Activated naive CD4-positive, alpha-beta T cell (primary cell): ENCODE measurements around the gene SLC35F5.
"Not testable (repeated sequence)": the region's sequence is repeated elsewhere in the genome, so short reads cannot be mapped to it uniquely, and the experiment has no call there.

Experiments used
- DNase-seq, 4 experiments: peaks; one replicate each; lab custom pipeline; 2025; lab: John Stamatoyannopoulos, UW

The SLC35F5 gene

DNA sequence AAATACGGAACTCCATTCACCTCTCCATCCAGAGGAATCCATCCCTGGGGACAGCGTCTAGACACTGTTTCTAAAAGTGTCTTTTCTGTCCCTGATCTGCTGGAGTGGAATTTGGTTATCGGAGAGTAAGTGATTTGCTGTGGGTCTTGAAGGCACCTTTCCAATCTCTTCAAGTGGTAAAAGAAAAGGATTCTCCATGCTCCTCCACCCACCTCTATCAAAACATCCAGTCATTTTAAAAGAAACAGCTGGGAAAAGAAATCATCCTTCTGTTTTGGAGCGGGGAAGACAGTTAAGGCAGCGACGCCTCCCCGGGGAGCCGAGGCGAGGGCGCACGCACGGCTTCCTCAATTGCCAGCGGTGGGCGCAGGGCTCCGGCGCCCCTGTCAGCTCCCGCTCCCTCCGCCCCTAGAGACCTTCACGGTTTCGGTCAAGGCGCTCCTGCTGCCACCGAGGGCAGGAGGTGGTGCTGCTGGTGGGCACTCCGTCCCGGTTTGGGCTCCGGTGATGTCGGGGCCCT, 547 bp downstream of the SLC35F5 start:
- peak; percentile 23 to 38 (median 36) for DNase-seq

DNA sequence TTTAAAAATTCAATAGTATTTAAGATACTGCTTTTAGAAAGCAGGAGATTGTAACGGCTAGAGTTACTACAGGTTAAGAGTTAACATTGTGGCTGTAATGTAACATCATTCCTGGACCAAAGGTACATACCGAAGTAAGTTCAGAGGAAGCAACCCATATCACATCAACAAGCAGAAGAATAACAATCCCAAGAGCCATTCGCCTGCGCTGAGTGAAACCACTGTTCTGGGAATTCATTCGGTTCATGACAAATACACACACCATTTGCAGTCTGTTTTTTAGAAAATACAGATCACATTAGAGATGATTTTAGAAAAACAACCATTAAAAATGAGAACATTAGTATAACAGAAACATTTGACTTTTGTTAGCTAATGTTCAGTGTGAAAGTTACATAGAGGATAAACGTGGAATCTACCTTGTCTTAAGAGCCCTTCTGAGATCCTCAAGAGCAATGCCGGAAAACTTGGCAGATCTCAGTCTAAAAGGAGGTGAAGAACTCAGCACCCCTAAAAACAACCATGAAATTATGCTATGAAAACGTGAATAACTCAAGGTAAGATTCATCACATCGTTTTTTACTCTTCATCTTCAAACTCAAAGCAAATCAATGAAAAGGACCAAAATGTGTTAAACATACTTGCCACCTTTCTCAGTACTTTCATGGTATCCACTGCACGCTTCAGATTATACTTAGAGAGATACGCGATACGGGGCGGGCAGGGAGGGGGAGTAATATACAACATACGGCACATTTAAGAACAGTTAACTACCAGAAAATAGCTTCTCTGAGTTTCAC, 1.2 kb downstream of the SLC35F5 start:
- no peak for DNase-seq

DNA sequence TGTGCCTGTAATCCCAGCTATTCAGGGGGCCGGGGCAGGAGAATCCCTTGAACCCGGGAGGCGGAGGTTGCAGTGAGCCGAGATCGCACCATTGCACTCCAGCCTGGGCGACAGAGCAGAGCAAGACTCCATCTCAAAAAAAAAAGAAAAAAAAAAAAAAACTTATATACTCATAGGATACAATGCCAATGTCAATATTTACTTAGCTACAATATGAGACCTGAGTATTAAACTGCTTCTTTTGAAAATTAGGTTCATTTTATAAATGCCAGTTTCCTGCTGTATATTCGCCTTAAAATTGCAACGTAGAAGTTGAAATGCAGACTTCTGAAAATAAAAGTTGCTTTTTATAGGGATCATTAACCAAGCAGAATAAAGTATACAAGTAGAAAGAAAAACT, 2.3 kb downstream of the SLC35F5 start:
- no peak for DNase-seq

DNA sequence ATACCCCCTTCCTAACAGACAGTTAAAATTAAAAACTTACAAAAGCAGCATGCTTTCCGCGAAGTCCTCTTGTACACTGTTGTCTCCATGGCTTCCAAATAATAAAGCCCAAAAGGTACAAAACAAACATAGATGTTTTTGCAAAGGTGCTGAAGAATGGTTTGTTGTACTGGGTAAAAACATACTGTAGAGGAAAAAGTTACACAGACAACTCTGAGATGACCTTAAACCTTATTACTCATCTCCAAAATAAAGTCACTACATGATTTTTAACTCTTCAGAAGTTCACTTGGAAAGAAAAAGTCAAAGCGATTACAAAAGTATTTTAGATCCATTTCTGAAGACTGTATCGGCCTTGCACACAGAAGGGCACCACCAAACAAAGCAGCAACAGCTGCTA, 6.1 kb downstream of the SLC35F5 start:
- DNase-seq, result no peak

DNA sequence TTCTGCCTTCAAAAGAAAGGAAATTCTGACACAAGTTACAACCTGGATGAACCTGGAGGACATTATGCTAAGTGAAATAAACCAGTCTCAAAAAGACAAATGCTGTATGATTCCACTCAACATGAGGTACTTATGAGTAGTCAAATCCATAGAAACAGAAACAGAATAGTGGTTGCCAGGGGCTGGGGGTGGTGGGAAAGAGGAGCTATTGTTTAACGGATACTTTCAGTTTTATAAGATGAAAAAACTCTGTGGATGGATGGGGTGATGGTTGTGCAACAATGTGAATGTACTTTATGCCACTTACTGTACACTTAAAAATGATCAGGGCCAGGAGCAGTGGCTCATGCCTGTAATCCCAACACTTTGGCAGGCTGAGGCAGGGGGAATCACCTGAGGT, 15.4 kb downstream of the SLC35F5 start:
- DNase-seq, result no peak

DNA sequence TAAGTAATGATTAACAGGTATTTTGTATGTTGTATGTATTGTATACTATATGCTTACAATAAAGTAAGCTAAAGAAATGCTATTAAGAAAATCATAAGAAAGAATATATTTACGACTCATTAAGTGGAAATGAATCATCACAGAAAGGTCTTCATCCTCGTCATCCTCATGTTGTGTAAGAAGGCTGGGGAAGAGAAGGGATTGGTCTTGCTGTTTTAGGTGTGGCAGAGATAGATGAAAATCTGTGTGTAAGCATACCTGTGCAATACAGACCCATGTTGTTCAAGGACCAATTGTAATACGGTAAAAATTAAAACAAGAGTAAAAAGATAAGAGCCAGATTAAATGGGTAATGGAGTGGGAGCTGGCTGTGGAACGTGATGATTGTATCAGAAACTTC, 16.6 kb downstream of the SLC35F5 start:
- no peak for DNase-seq

DNA sequence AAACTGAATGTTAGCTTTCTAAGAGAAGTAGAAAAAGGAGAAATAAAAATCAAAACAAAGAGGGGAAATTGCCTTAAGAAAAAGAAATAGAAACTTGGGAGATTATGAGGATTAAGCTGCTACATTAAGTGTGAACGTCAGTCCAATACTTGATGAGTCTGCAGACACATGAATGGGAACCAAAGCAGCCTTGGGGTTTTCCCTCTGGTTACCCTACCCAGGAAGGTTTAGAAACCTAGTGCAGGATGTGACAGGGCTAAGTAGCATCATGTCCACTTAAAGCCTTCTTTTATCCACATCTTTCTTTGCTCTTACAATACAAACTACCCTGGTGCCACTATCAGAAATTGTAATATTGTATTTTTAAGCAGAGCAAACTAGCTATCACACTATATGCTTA, 22.3 kb downstream of the SLC35F5 start:
- no peak for DNase-seq

DNA sequence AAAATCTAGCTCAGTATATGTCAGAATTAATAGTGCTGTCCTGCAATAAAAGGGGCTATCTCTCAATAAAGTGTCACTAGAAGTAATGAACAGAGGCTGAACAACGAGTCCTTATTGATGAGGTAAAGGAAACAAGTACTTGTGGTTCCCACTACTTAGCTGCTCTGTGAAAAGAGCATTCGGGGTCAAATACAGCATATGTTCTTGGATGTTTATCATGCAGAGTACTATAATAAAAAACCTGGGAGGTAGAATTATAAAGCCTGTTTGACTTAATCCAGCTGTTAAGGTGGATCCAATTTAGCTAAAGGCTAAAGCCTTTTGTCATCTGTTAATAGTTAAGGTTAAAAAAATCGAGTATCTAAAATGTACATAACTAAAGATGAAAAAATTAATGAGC, 32.4 kb downstream of the SLC35F5 start:
- no peak for DNase-seq

DNA sequence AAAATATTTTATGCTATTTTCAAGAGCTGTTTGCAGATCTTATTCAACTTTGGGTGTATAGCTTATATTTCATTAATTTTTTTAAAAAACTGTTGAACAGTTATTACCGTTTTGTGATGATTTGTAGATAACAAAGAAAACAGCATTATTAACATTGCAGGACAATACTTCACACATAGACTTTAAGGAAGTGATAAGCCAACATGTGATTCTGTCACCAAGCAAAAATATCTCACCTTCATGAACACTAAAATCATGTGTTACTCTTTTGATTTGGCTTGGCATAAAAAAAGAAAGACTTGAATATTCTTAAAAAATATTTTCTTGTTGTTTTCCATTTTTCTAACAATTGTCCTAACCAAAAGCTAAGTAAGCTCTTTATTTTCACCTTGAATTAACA, 33.0 kb downstream of the SLC35F5 start:
- DNase-seq, result no peak

DNA sequence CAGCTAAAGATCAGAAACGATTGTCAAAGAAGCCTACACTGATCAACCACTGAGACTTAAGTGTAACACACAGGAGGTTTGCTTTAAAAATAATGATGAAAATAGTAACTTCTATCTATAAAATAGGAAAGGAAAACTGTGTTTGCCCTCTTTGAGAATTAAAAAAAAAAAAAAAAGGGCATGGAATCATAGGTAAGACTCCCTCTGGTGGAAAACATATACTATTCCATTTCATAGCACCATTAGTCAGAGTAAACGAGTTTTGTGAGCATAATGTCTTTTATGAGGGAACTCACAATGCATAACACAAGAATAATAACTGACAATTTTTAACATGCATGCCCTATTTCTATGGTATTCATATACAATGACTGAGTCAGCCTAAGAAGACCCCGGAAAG, 36.3 kb downstream of the SLC35F5 start:
- DNase-seq, result no peak

DNA sequence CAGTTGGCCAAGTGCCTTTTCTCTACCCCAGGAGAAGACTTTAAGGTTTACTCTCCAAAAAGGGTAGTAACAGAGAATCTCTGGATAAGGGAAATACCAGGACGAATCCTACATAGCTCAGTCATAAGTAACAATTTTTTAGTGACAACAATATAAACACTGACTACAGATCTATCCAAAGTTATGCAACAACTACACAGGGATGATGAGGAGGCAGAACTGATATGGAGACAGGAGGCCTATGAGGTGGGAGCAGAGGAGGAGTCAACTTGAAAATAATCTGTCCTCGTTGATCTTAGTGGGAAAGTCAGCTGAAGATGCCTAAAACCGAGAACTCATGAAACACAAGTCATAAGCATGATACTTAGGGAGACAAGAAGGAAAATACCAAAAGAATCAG, 40.2 kb downstream of the SLC35F5 start:
- no peak for DNase-seq

DNA sequence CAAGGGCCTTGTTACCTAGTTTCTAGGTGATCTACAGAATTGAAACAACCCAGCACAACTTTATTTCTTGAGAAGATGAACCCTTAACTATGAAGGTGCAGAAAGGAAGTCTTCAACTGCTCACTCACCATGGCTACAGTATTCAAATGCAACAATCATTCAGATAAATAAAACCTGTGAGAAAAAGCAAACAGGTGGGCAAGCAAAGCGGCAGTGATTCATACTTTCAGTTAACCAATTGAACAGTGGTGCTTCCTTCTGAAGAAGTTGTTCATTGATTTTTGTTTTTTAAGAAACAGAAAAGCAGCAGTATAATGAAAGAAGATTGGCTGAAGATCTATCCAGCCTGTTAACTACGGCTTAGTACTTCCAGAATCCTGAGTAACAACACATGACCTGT, 43.5 kb downstream of the SLC35F5 start:
- no peak for DNase-seq

DNA sequence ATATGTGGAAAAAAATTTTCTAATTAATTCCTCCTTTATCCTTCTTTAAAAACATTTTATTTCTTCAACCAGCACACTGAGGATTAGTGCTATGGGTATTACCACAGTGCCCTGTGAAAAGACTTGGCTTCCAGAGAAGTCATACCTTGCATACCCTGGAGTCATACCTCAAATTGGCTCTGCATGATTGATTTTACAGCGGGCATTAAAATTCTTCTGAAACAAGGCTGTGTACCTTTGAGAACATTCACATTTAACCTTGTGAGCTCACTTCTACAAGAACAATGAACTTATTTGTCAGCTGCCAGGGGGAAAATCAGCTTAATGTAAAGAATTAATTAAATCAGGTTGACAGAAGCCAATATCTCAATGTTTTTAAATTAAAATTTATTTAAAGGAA, 44.6 kb downstream of the SLC35F5 start:
- no peak for DNase-seq

DNA sequence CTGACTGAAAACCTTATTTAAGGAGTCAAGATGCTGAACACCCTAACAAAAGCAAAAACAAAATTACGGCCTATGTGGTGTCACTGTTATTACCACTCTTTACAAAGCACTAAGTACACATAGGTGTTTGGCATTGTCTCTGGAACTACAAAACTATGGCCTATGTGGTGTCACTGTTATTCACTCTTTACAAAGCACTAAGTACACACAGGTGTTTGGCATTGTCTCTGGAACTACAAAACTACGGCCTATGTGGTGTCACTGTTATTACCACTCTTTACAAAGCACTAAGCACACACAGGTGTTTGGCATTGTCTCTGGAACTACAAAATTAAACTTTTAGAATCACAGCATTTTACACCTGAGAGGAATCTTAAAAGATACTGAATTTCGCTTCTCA, 47.4 kb downstream of the SLC35F5 start:
- no peak for DNase-seq

DNA sequence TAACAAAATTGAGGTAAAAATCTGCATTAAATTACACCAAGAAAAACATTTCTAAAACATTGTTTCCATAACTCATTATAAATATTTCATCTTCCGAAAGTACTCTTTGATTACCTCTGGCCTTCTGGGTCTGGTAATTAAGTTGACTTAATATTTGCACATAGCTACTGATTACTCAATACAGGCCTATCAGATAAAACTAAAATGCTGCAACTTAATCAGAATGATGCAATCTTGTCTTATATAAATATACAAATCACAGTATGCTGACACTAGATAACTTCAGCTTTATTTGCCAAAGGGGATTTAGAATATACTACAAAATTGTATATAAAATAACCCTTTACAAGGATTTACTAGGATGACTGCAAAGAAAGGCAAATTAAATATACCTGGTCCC, 49.3 kb downstream of the SLC35F5 start:
- DNase-seq, result no peak

DNA sequence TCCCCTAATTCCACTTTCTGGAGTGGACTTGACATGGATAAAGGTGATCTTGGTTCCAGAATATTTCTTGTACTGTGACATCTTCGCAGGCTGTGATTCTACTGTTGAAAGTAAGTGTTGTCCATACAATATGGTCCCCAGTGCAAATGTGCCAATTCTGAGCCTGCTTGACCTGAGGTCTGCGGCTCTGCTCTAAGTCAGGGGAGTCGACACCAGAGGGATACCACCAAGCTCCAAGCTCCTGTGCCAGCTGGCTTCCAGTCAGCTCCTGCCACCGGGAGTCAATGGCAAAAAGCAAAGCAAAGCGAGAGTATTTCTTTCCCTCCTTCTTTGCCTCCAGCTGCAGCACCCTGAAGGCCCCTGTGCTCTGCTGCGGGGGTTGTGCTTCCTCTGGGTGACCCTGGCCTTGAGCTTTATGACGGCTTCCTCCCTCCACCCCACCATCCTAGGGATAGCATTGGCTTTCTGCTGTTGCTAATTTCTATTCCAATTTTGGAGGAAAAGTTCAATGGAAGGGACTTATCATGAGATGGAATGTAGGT, 50.4 kb downstream of the SLC35F5 start:
- no peak for DNase-seq

DNA sequence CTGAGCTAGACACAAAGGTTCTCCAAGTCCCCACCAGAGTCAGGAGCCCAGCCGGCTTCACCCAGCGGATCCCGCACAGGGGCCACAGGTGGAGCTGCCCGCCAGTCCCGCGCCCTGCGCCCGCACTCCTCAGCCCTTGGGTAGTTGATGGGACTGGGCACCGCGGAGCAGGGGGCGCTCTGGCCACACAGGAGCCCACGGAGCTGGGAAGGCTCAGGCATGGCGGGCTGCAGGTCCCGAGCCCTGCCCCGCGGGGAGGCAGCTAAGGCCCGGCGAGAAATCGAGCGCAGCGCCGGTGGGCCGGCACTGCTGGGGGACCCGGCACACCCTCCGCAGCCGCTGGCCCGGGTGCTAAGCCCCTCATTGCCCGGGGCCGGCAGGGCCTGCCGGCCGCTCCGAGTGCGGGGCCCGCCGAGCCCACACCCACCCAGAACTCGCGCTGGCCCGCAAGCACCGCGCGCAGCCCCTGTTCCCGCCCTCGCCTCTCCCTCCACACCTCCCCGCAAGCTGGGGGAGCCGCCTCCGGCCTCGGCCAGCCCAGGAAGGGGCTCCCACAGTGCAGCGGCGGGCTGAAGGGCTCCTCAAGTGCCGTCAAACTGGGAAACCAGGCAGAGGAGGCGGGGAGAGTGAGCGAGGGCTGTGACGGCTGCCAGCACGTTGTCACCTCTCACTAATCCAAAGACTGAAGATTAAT, 52.0 kb downstream of the SLC35F5 start:
- DNase-seq, result not testable (repeated sequence)

DNA sequence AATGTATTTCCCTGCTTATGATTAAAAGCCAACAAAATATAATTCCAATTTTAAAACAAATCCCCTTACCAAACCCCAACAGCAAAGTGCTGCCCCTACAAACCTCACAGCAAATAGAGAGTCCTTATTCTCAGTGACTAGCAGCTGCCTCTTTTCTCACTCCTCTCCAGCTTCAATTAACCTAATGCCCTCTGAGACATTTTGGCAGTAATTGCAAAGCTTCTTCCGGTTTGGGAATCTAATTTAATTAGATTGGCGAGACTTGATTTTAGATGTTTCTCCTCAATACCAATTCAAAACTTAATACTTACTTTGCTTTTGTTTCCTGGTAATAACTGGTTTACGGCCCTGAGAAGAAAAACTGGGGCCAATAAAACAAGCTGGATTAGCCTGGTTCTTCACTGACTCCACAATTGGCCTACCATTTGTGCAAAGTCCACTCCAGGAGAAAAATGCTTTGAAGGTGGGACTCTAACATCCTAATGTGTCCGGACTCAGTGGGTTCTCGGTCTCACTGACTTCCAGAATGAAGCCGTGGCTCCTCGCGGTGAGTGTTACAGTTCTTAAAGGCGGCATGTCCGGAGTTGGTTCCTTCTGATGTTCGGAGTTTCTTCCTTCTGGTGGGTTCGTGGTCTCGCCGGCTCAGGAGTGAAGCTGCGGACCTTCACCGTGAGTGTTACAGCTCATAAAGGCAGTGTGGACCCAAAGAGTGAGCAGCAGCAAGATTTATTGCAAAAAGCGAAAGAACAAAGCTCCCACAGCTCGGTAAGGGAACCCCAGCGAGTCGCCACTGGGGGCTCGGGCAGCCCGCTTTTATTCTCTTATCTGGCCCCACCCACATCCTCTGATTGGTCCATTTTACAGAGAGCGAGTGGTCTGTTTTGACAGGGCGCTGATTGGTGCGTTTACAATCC, 52.8 kb downstream of the SLC35F5 start:
- DNase-seq, result no peak

DNA sequence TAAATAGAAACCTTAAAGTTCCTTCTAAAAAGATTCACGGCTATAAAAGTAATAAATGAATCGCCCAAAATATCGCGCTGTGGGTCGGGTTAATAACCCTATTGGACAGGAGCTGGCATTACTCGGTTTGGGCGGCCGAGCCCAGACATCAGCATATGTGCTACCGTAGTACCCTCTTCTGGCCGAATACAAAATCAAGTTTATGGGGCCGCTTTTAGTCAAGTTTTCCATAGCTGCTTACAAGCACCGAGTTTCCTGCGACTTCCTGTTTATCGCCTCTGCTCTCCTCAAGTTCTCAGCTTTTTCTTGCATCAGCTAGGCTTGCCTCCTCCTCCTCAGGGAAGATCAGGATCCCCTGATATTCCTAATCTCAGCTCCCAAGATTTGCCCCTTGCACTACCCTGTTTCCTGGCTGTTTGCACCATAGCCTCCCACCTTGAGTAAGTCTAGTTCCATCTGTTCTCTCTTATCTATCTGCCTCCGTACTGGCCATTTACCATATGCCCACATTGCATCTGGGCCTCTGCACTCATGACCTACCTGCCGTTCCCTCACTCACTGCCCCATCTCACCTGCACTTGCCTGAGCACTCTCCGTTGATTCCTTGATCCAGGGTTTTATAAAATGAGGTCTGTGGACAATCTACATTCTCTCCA, 56.1 kb downstream of the SLC35F5 start:
- no peak for DNase-seq

DNA sequence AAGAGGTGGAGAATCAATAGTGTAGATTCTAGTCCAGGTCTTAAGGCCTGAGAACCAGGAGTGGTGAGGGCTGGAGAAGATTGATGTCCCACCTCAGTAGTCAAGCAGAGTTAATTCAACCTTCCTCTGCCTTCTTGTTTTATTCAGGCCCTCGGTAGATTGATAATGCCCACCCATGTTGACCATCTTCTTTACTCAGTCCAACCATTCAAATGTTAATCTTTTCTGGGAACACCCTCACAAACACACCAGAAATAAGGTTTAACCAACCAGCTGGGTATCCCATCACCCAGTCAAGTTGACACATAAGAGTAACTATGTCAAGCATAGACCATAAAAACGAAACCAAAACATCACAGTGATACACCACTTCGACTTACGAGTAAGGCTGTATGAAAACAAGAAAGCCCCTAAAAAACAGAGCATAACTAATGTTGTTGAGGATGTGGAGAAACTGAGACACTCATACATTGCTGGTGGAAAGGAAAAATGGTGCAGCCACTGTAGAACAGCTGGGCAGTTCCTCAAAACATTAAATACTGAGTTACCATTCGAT, 57.5 kb downstream of the SLC35F5 start:
- no peak for DNase-seq

DNA sequence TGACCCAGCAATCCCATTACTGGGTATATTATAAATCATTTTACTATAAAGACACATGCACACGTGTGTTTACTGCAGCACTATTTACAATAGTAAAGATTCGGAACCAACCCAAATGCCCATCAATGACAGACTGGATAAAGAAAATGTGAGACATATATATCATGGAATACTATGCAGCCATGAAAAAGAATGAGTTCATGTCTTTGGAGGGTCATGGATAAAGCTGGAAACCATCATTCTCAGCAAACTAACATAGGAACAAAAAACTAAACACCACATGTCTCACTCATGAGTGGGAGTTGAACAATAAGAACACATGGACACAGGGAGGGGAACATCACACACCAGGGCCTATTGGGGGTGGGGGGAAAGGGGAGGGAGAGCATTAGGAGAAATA, 58.2 kb downstream of the SLC35F5 start:
- not testable (repeated sequence) for DNase-seq
